Osteocyte (in vitro differentiated cells): ENCODE data around the gene RNF186. TPM values are rescaled to one million over a fixed set of nuclear protein-coding genes. Genes with fewer than 3 reads are reported as not detected.

ENCODE experiments used
- DNase-seq: peaks from one replicate; pipeline ENCODE4 v3.0.0; 2021; ENCODE audit warnings: mixed read lengths; ENCODE audit not compliant: unreplicated experiment; ENCODE audit errors: extremely low spot score
- H3K27ac Mint-ChIP-seq: one replicate; pipeline ENCODE4 v1.8.0; 2021; ENCODE audit warnings: mild to moderate bottlenecking, mixed read lengths; ENCODE audit not compliant: unreplicated experiment
- H3K27me3 Mint-ChIP-seq: one replicate; pipeline ENCODE4 v1.8.0; 2021; ENCODE audit warnings: mixed read lengths; ENCODE audit not compliant: unreplicated experiment
- H3K36me3 Mint-ChIP-seq: one replicate; pipeline ENCODE4 v1.8.0; 2021; ENCODE audit warnings: mixed read lengths; ENCODE audit not compliant: unreplicated experiment
- H3K4me1 Mint-ChIP-seq: one replicate; pipeline ENCODE4 v1.8.0; 2021; ENCODE audit warnings: mixed read lengths; ENCODE audit not compliant: unreplicated experiment
- H3K4me3 Mint-ChIP-seq: one replicate; pipeline ENCODE4 v1.8.0; 2021; ENCODE audit warnings: mild to moderate bottlenecking, moderate library complexity, mixed read lengths; ENCODE audit not compliant: unreplicated experiment
- H3K9me3 Mint-ChIP-seq: one replicate; pipeline ENCODE4 v1.8.0; 2021; ENCODE audit warnings: mixed read lengths; ENCODE audit not compliant: unreplicated experiment
- total RNA-seq: library from RNA; stranded (reverse); gene quantifications from 2 replicates; pipeline ENCODE4 v1.2.1, GENCODE V29; 2021
- TF ChIP-seq, protein P1 (sequence below): fragments of 200-600 bp; sonication (generic); IDR thresholded peaks from 2 replicates; pipeline ENCODE4 v1.5.0; 2021; ENCODE audit warnings: antibody characterized with exemption, mild to moderate bottlenecking, moderate library complexity

The RNF186 gene
- total RNA-seq, 1 donor from 2014 or later: not detected

DNA sequence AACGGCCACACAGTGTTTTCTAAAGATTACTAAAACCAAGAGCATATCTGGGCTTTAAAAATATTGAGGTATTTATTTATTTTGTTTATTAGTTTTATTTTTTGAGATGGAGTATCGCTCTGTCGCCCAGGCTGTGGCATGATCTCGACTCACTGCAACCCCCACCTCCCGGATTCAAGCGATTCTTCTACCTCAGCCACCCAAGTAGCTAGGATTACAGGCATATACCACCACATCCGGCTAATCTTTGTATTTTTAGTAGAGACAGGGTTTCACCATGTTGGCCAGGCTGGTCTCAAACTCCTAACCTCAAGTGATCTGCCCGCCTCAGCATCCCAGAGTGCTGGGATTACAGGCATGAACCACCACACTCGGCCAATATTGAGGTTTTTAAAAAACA lies 39.3 kb downstream of the RNF186 start:
- no peak for DNase-seq
- Mint-ChIP-seq H3K36me3 (peaks cover 27% of the 10 kb centered on the region), H3K4me1 (no peaks in the 10 kb centered on the region), H3K27ac (no peak overlapping the region), H3K4me3 (no peak overlapping the region), H3K9me3 (no peaks in the 10 kb centered on the region), H3K27me3 (no peaks in the 10 kb centered on the region)
- TF ChIP-seq, protein P1, sequence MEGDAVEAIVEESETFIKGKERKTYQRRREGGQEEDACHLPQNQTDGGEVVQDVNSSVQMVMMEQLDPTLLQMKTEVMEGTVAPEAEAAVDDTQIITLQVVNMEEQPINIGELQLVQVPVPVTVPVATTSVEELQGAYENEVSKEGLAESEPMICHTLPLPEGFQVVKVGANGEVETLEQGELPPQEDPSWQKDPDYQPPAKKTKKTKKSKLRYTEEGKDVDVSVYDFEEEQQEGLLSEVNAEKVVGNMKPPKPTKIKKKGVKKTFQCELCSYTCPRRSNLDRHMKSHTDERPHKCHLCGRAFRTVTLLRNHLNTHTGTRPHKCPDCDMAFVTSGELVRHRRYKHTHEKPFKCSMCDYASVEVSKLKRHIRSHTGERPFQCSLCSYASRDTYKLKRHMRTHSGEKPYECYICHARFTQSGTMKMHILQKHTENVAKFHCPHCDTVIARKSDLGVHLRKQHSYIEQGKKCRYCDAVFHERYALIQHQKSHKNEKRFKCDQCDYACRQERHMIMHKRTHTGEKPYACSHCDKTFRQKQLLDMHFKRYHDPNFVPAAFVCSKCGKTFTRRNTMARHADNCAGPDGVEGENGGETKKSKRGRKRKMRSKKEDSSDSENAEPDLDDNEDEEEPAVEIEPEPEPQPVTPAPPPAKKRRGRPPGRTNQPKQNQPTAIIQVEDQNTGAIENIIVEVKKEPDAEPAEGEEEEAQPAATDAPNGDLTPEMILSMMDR: no peak

DNA sequence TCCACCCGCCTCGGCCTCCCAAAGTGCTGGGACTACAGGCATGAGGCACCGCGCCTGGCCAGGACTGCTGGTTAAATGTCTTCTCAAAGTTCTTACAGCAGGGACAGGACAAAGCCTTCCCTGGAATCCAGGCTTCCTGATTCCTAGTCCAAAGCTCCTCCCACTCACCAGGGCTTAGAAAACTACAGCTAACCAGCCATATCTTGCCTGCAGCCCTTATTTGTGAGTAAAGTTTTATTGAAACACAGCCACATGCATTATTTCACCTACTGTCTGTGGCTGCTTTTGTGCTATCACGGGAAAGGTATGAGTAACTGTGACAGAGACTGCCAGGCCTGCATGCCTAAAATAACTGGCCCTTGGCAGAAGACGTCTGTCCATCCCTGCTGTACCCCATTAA lies 39.8 kb downstream of the RNF186 start:
- Mint-ChIP-seq H3K36me3 (peaks cover 25% of the 10 kb centered on the region), H3K4me3 (no peak overlapping the region), H3K9me3 (no peaks in the 10 kb centered on the region), H3K4me1 (peaks cover 2% of the 10 kb centered on the region), H3K27ac (no peak overlapping the region), H3K27me3 (no peaks in the 10 kb centered on the region)
- DNase-seq: no peak
- TF ChIP-seq, protein P1: no peak

DNA sequence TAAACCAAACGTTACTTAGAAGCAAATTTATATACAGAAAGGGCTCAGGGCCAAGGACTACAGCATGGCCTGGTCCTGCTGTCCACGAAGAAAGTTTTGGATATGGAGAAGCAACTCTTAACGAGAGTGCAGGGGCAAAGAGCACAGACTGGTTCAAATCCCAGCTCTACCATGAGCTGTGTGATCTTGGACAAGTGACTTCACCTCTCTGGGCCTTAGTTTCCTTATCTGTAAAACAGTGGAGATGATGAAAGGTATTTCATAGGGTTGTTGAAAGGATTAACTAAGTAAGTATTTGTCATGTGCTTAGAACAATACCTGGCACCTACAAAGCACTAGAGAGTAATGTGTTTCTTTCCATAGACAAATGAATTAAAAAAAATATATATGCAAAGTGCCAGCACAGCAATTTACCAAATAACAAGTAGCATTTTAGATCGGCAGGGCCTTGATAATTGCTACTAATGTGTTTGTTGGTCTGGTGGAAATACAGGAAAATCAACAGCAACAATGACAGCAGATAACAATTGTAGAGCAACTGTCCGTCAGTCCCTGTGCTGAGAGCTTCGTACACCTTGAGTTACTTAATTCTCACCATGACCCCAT lies 40.8 kb downstream of the RNF186 start:
- Mint-ChIP-seq H3K4me1 (peaks cover 13% of the 10 kb centered on the region), H3K4me3 (no peak overlapping the region), H3K27ac (no peak overlapping the region), H3K9me3 (no peaks in the 10 kb centered on the region), H3K27me3 (no peaks in the 10 kb centered on the region), H3K36me3 (peaks cover 18% of the 10 kb centered on the region)
- no peak for DNase-seq
- TF ChIP-seq, protein P1: no peak

DNA sequence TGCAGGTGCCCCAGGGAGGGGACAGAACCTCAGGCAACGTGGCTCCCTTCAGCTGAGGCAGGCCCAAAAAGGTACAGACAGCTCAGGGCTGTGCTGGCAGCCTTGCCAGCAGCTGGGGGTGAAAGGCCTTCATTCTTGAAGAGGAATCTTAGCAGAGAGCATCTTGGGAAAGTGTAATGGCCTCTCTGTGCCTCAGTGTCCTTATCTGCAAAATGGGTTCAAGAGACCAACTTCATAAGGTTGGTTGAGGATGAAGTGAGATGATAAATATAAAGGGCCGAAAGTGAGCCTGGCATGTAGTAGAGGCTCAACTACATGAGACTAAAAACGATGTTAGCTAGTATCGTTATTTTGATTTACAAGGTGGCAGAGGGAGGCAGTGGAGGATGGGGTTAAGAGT lies 41.6 kb downstream of the RNF186 start:
- peaks cover 21% of the 10 kb centered on the region for H3K4me1 Mint-ChIP-seq
- H3K9me3 Mint-ChIP-seq: no peaks in the 10 kb centered on the region
- H3K27ac Mint-ChIP-seq: no peak overlapping the region
- TF ChIP-seq, protein P1: no peak
- no peaks in the 10 kb centered on the region for H3K27me3 Mint-ChIP-seq
- H3K4me3 Mint-ChIP-seq: no peak overlapping the region
- no peak for DNase-seq
- H3K36me3 Mint-ChIP-seq: peaks cover 16% of the 10 kb centered on the region

DNA sequence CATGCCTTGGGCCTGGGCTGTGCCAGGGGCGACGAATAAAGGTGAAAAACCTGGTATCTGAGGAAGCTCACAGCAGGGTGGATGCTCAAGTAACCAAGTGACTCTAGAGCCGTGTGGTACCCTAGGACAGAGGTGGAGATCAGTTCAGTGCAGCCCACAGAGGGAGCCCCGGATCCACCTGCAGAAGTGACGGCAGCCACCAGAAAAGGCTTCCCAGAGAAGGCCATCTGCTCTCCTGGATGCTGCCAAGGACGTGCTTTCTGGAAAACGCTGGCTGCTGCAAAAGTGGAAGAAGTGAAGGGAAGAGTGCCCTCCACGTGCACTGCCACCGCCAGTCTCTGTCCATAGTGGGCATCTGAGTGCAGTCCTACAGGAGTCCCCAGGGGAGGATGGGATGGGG lies 43.0 kb downstream of the RNF186 start:
- Mint-ChIP-seq H3K4me3 (no peak overlapping the region), H3K36me3 (peaks cover 11% of the 10 kb centered on the region), H3K9me3 (no peaks in the 10 kb centered on the region), H3K4me1 (peaks cover 34% of the 10 kb centered on the region), H3K27ac (no peak overlapping the region), H3K27me3 (no peaks in the 10 kb centered on the region)
- no peak for DNase-seq
- TF ChIP-seq, protein P1: no peak
